GM10266 (cell line): ENCODE results near the gene CHRDL2.
"Not testable (repeated sequence)": the region's sequence is repeated elsewhere in the genome, so short reads cannot be mapped to it uniquely, and the experiment has no call there.

ENCODE experiments used
- DNase-seq: peaks from one replicate; pipeline ENCODE4 v3.0.0; 2012; ENCODE audit errors: extremely low spot score
- CTCF ChIP-seq: IDR thresholded peaks from 2 replicates; pipeline ENCODE4 v1.5.1; 2012; ENCODE audit warnings: mild to moderate bottlenecking, low read depth; ENCODE audit not compliant: control insufficient read depth, insufficient read depth; ENCODE audit errors: missing control alignments

The CHRDL2 gene

DNA sequence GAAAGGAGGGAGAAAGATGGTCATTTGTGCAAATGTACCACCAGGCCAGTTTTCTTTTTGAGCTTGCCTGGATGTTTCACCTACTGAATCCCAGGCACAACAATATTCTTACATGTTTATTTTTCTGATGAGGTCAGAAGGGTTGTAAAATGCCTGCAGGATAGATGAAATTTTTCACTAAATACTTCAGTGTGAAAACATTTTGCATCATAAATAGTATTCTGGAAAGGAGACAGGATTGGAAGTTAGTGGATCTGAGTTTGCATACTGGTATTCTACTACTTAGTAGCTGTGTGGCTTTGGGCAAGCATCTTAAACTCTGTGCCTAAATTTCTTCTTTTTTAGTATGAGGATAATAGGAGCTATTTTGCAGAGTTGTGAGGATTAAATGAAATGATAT lies 42.2 kb upstream of the CHRDL2 start:
- DNase-seq, result no peak
- TF ChIP-seq CTCF, result no peak

- no peak for TF ChIP-seq CTCF
- no peak for DNase-seq
These were observed 39.9 kb upstream of the CHRDL2 start for GRCh38 chr11:74771139-74771538.

- TF ChIP-seq CTCF, result no peak
- DNase-seq, result no peak
These were observed 39.2 kb upstream of the CHRDL2 start for GRCh38 chr11:74770456-74770855.

- no peak for TF ChIP-seq CTCF
- no peak for DNase-seq
These were observed 38.0 kb upstream of the CHRDL2 start for GRCh38 chr11:74769055-74769707.

DNA sequence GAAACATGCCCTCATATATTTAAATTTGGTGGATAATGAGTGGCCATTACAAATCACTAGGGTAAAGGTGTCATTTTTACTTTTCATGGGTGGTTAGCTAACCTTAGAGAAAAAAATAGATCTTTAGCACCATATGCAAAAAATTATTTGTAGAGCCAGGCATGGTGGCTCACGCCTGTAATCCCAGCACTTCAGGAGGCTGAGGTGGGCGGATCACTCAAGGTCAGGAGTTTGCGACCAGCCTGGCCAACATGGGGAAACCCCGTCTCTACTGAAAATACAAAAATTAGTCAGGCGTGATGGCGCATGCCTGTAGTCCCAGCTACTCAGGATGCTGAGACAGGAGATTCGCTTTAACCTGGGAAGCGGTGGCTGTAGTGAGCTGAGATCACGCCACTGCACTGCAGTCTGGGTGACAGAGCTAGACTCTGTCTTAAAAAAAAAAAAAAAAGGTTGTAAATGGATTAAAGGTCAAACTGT lies 37.0 kb upstream of the CHRDL2 start:
- DNase-seq, result not testable (repeated sequence)

DNA sequence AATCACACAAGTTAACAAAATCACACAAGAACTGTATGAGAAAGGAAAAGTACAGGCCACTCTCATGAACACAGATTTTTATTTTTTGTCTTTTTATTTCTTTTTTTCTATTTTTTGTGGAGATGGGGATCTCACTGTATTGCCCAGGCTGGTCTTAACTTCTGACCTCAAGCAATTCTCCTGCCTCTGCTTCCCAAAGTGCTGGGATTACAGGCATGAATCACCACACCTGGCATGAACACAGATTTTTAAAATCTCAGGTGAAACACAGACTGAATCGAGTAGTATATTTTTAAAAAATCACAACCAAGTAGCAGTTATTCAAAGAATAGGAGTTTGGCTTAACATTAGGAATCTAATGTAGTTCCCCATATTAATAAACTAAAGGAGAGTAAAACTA lies 35.7 kb upstream of the CHRDL2 start:
- no peak for TF ChIP-seq CTCF

DNA sequence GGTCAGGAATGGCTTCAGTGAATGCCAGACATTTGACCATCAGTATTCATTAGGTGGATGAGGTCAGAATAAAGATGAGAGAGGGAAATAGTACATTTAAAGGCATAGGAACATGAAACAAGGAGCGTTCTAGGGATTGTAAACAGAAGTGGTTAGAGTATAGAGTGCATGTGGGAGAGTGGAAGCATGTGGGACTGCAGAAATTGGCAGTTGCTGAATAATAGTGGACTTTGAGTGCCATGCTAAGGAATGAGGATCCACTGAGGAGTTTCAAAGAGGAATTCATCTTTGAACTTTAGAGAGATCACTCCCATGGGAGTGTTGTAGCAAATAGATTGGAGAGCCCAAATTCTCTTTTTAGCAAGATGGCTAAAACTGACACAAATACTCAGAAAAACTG lies 25.3 kb upstream of the CHRDL2 start:
- no peak for TF ChIP-seq CTCF
- no peak for DNase-seq

More for the DNA sequence above, 35.7 kb upstream of the CHRDL2 start:
- no peak for DNase-seq
